Fibroblast of pulmonary artery (primary cell): Measurements from ENCODE around the gene SLC35F1.

Source experiments
- DNase-seq: peaks from one replicate; pipeline ENCODE4 v3.0.0-alpha.2; 2010; ENCODE audit warnings: low read depth
- H3K4me3 ChIP-seq: replicated peaks from 2 replicates; pipeline ENCODE4 v1.5.1; 2011; ENCODE audit warnings: low read depth, mild to moderate bottlenecking, control low read depth, low read length, moderate library complexity
- CTCF ChIP-seq: IDR thresholded peaks from 2 replicates; pipeline ENCODE4 v1.5.1; 2011; ENCODE audit warnings: mild to moderate bottlenecking, control low read depth, low read length, inconsistent platforms; ENCODE audit errors: missing control alignments

The SLC35F1 gene

DNA sequence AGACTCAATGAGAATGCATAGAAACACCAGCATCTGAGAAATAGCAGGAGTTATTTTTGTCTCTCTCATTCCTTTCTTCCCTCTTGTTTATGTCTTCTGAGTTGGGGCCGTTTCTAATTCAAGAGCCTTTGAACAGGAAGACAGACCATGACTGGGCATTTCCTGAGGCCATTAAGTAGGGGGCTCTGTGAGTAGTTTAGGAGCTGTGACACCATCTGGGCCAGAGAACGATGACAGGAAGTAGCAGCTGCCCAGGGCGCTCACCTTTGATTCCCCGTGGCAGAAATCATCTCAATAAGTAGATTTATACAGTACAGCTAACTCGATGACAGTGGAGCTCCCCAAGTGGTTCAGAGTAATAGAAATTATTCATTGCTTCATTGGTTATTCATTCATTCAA lies 342.6 kb downstream of the SLC35F1 start:
- DNase-seq = no peak
- TF ChIP-seq CTCF = no peak
- no peak overlapping the region for H3K4me3 ChIP-seq

- TF ChIP-seq CTCF = no peak
- DNase-seq = no peak
- no peak overlapping the region for H3K4me3 ChIP-seq
These were observed 345.4 kb downstream of the SLC35F1 start for GRCh38 chr6:118252474-118252873.

GRCh38 chr6:118253741-118254140 lies 346.7 kb downstream of the SLC35F1 start:
- no peak for TF ChIP-seq CTCF
- no peak for DNase-seq
- no peak overlapping the region for H3K4me3 ChIP-seq

DNA sequence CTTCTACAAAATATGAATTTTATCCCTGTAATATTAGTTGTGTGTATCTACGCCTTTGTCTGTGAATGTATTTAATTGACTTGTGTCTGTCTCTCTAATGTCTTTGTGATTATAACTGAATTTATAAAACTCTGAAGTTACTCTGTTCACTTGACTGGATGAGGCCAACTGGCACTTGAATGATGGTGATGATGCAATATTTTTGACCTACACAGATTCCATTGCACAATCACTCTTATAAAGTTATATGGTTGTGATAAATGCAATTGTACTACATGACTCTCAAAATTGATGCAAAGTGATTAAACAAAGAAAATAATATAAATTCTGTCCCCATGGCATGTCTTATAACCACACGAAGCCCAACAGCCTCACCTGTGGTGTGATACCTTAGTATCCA lies 353.8 kb downstream of the SLC35F1 start:
- TF ChIP-seq CTCF = no peak
- no peak overlapping the region for H3K4me3 ChIP-seq
- DNase-seq = peak; percentile 10

- TF ChIP-seq CTCF = peak; percentile 26
- peak; percentile 33 for DNase-seq
- no peak overlapping the region for H3K4me3 ChIP-seq
These were observed 356.9 kb downstream of the SLC35F1 start for GRCh38 chr6:118263921-118264486.

DNA sequence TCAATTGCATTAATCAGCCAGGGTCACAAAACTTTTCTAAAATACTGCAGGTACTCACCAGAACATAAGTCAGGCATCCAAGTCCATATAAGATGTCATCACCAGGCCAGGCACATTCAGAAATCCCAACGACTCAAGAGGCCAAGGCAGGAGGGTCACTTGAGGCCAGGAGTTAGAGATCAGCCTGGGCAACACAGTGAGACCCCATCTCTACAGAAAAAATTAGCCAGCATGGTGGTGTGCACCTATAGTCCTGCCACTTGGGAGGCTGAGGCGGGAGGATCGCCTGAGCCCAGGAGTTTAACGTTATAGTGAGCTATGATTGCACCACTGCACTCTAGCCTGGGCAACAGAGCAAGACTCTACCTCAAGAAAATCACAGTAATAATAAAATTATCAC lies 362.6 kb downstream of the SLC35F1 start:
- no peak for DNase-seq
- H3K4me3 ChIP-seq = no peak overlapping the region
- TF ChIP-seq CTCF = no peak

GRCh38 chr6:118277631-118278030 lies 370.6 kb downstream of the SLC35F1 start:
- no peak overlapping the region for H3K4me3 ChIP-seq
- no peak for TF ChIP-seq CTCF
- no peak for DNase-seq
